GM23338 (cell line): ENCODE measurements around the gene FUT8. TPM values are rescaled to one million over a fixed set of nuclear protein-coding genes. Genes with fewer than 3 reads are reported as not detected.

ENCODE experiments used
- ATAC-seq: fragments of 200-7000 bp; cut with Tn5 transposase; 3 replicates; pipeline ENCODE4 v1.9.1; 2020
- DNase-seq: peaks from one replicate; pipeline ENCODE4 v3.0.0-alpha.2; 2015; ENCODE audit warnings: low spot score
- H2AFZ ChIP-seq: fragments of 200-600 bp; sonication (generic); 2 replicates; pipeline ENCODE4 v1.8.0; 2016; ENCODE audit warnings: antibody characterized with exemption, mild to moderate bottlenecking, moderate library complexity
- H3F3A ChIP-seq: fragments of 200-600 bp; sonication (generic); replicated peaks from 2 replicates; pipeline ENCODE4 v1.8.0; 2017; ENCODE audit warnings: antibody characterized with exemption, mixed run types, low read depth
- H3K27ac ChIP-seq: fragments of 200-600 bp; sonication (generic); 2 replicates; pipeline ENCODE4 v1.6.1; 2016; ENCODE audit warnings: low read depth
- H3K27me3 ChIP-seq: fragments of 200-600 bp; sonication (generic); 2 replicates; pipeline ENCODE4 v1.8.0; 2016; ENCODE audit warnings: mild to moderate bottlenecking, mixed run types, moderate library complexity; ENCODE audit not compliant: insufficient read depth
- H3K36me3 ChIP-seq: fragments of 200-600 bp; sonication (generic); 2 replicates; pipeline ENCODE4 v1.8.0; 2016; ENCODE audit warnings: mild to moderate bottlenecking; ENCODE audit not compliant: insufficient read depth
- H3K4me1 ChIP-seq: fragments of 200-600 bp; sonication (generic); 2 replicates; pipeline ENCODE4 v1.8.0; 2016; ENCODE audit warnings: mild to moderate bottlenecking, moderate library complexity; ENCODE audit not compliant: insufficient read depth
- H3K4me2 ChIP-seq: fragments of 200-600 bp; sonication (generic); 2 replicates; pipeline ENCODE4 v1.7.1; 2017; ENCODE audit warnings: mixed run types
- H3K4me3 ChIP-seq: fragments of 200-600 bp; sonication (generic); 2 replicates; pipeline ENCODE4 v1.6.1; 2016; ENCODE audit warnings: mixed run types
- H3K79me2 ChIP-seq: fragments of 200-600 bp; sonication (generic); replicated peaks from 2 replicates; pipeline ENCODE4 v1.8.0; 2017; ENCODE audit warnings: mild to moderate bottlenecking; ENCODE audit not compliant: insufficient read depth
- H3K9me2 ChIP-seq: fragments of 200-600 bp; sonication (generic); 2 replicates; pipeline ENCODE4 v1.8.0; 2017; ENCODE audit not compliant: insufficient read depth
- H4K20me1 ChIP-seq: fragments of 200-600 bp; sonication (generic); replicated peaks from 2 replicates; pipeline ENCODE4 v1.8.0; 2017; ENCODE audit warnings: mild to moderate bottlenecking; ENCODE audit not compliant: insufficient read depth
- H3K27ac Mint-ChIP-seq: 2 replicates; pipeline ENCODE4 v1.8.0; 2020; ENCODE audit warnings: inconsistent platforms, mild to moderate bottlenecking, moderate library complexity, mixed read lengths
- H3K27me3 Mint-ChIP-seq: 3 replicates; pipeline ENCODE4 v1.8.0; 2022; ENCODE audit warnings: low read depth, mild to moderate bottlenecking, moderate library complexity, mixed read lengths, inconsistent platforms; ENCODE audit not compliant: insufficient read depth, poor library complexity
- H3K36me3 Mint-ChIP-seq: 3 replicates; pipeline ENCODE4 v1.8.0; 2021; ENCODE audit warnings: low read depth, mild to moderate bottlenecking, inconsistent platforms, moderate library complexity, mixed read lengths
- H3K4me1 Mint-ChIP-seq: 3 replicates; pipeline ENCODE4 v1.8.0; 2020; ENCODE audit warnings: mild to moderate bottlenecking, inconsistent platforms, mixed read lengths
- H3K4me3 Mint-ChIP-seq: 3 replicates; pipeline ENCODE4 v1.8.0; 2021; ENCODE audit warnings: moderate library complexity, mild to moderate bottlenecking, inconsistent platforms, mixed read lengths
- H3K9me3 Mint-ChIP-seq: 3 replicates; pipeline ENCODE4 v1.8.0; 2020; ENCODE audit warnings: moderate library complexity, mild to moderate bottlenecking, inconsistent platforms, mixed read lengths
- CREB1 ChIP-seq: fragments of 250-450 bp; sonication (Bioruptor Pico); IDR thresholded peaks from 2 replicates; pipeline ENCODE4 v1.5.0; 2020; ENCODE audit warnings: low read depth, mild to moderate bottlenecking, moderate library complexity
- ETS1 ChIP-seq: IDR thresholded peaks from 2 replicates; pipeline ENCODE4 v1.6.1; 2016; ENCODE audit warnings: antibody characterized with exemption
- EZH2phosphoT487 ChIP-seq: fragments of 200-600 bp; sonication (generic); IDR thresholded peaks from one replicate; pipeline ENCODE4 v1.8.1; 2018; ENCODE audit warnings: antibody characterized with exemption; ENCODE audit not compliant: unreplicated experiment
- JUNB ChIP-seq: IDR thresholded peaks from one replicate; pipeline ENCODE4 v1.6.1; 2016; ENCODE audit warnings: antibody characterized with exemption; ENCODE audit not compliant: unreplicated experiment
- REST ChIP-seq: IDR thresholded peaks from one replicate; pipeline ENCODE4 v1.6.1; 2018; ENCODE audit warnings: antibody characterized with exemption; ENCODE audit not compliant: unreplicated experiment
- ZNF114 ChIP-seq: fragments of 250-450 bp; sonication (Bioruptor Pico); IDR thresholded peaks from 2 replicates; pipeline ENCODE4 v1.5.0; 2020; ENCODE audit warnings: mild to moderate bottlenecking, moderate library complexity
- ZNF462 ChIP-seq: fragments of 250-450 bp; sonication (Bioruptor Pico); IDR thresholded peaks from 2 replicates; pipeline ENCODE4 v1.5.0; 2020; ENCODE audit warnings: mild to moderate bottlenecking, moderate library complexity
- polyA plus RNA-seq: library from polyadenylated mRNA; unstranded; fragments of >200 nt; fragmentation: Nextera tagmentation; extraction: Ambion mirVana; gene quantifications from 2 replicates; pipeline ENCODE4 v1.2.1, GENCODE V29; 2016
- total RNA-seq: library from RNA; depleted of rRNA; stranded (reverse); fragments of >200 nt; shearing (Covaris generic); gene quantifications from 2 replicates; pipeline ENCODE4 v1.2.3, GENCODE V29; 2014

FUT8 gene
- total and polyA plus RNA-seq, 2 experiments from 2014 or later, result 8.2 to 23.2 TPM

- ATAC-seq, result no peak
These were observed 78.7 kb downstream of the FUT8 start for GRCh38 chr14:65491274-65491673.

GRCh38 chr14:65492266-65492665 lies 79.7 kb downstream of the FUT8 start:
- no peak overlapping the region for H3K27ac Mint-ChIP-seq
- no peaks in the 10 kb centered on the region for H4K20me1 ChIP-seq
- peaks cover 12% of the 10 kb centered on the region for H3K36me3 Mint-ChIP-seq
- H3K4me1 Mint-ChIP-seq, result peaks cover 30% of the 10 kb centered on the region
- no peak for ATAC-seq
- no peaks in the 10 kb centered on the region for H3K27me3 Mint-ChIP-seq
- no peak overlapping the region for H3K27ac ChIP-seq
- peaks cover 16% of the 10 kb centered on the region; the same call in 1 of the 2 replicates for H3K4me1 ChIP-seq
- H3K4me2 ChIP-seq, result no peak overlapping the region
- no peaks in the 10 kb centered on the region for H3K79me2 ChIP-seq
- no peaks in the 10 kb centered on the region for H3K27me3 ChIP-seq
- no peak overlapping the region for H3K4me3 Mint-ChIP-seq
- no peaks in the 10 kb centered on the region for H3K9me2 ChIP-seq
- peaks cover 4% of the 10 kb centered on the region for H3K9me3 Mint-ChIP-seq
- no peaks in the 10 kb centered on the region for H3F3A ChIP-seq
- no peaks in the 10 kb centered on the region for H3K36me3 ChIP-seq
- H3K4me3 ChIP-seq, result no peak overlapping the region
- DNase-seq, result no peak
- no peak overlapping the region for H2AFZ ChIP-seq
- TF ChIP-seq EZH2phosphoT487, result no peak
- TF ChIP-seq ZNF462 (CRISPR knock-in tag), result no peak
- no peak for TF ChIP-seq JUNB

More at GRCh38 chr14:65491274-65491673, 78.7 kb downstream of the FUT8 start:
- peaks cover 35% of the 10 kb centered on the region for H3K4me1 Mint-ChIP-seq
- Histone ChIP-seq H2AFZ (no peak overlapping the region), H3K79me2 (no peaks in the 10 kb centered on the region), H4K20me1 (no peaks in the 10 kb centered on the region), H3K9me2 (no peaks in the 10 kb centered on the region), H3K36me3 (no peaks in the 10 kb centered on the region), H3K4me1 (peaks cover 16% of the 10 kb centered on the region; the same call in 1 of the 2 replicates), H3K27ac (no peak overlapping the region), H3K4me2 (no peak overlapping the region), H3K4me3 (no peak overlapping the region), H3K27me3 (no peaks in the 10 kb centered on the region), H3F3A (no peaks in the 10 kb centered on the region)
- peaks cover 1% of the 10 kb centered on the region for H3K9me3 Mint-ChIP-seq
- H3K4me3 Mint-ChIP-seq, result no peak overlapping the region
- H3K27me3 Mint-ChIP-seq, result peaks cover 2% of the 10 kb centered on the region
- TF ChIP-seq REST (no peak), ETS1 (no peak), ZNF114 (CRISPR knock-in tag) (no peak), CREB1 (CRISPR knock-in tag) (no peak)
- H3K36me3 Mint-ChIP-seq, result peaks cover 7% of the 10 kb centered on the region
- DNase-seq, result no peak
- no peak overlapping the region for H3K27ac Mint-ChIP-seq
